Keratinocyte (primary cell): Measurements from ENCODE around the gene SLC46A3. TPM values are rescaled to one million over a fixed set of nuclear protein-coding genes. Genes with fewer than 3 reads are reported as not detected.
A peak's percentile ranks its signal among the peaks of the same experiment; 100 is the strongest.

Experiments
- DNase-seq: peaks from one replicate; pipeline ENCODE4 v3.0.0-alpha.2; 2011; ENCODE audit warnings: low read depth, missing footprints, low spot score
- FAIRE-seq: peaks from 2 replicates; lab custom pipeline; 2011; peaks lifted over from hg19 to GRCh38; lab: Jason Lieb, UNC
- H2AFZ ChIP-seq: 2 replicates; pipeline ENCODE4 v1.6.0; 2012; ENCODE audit warnings: low read length, control low read depth, inconsistent platforms; ENCODE audit not compliant: control insufficient read depth
- H3K27ac ChIP-seq: 2 replicates; pipeline ENCODE4 v1.5.1; 2011; ENCODE audit warnings: low read length; ENCODE audit not compliant: control insufficient read depth, insufficient read depth
- H3K27me3 ChIP-seq: 3 replicates; pipeline ENCODE4 v1.6.0; 2011; ENCODE audit warnings: low read length; ENCODE audit not compliant: control insufficient read depth, insufficient read depth; ENCODE audit errors: extremely low read depth
- H3K36me3 ChIP-seq, 2 experiments: 2 replicates in 1 of 2; 3 replicates in 1 of 2; pipeline ENCODE4 v1.5.1; 2011; ENCODE audit warnings: low read length in 2 of 2, mild to moderate bottlenecking in 1 of 2; ENCODE audit not compliant: control insufficient read depth in 2 of 2, insufficient read depth in 2 of 2; ENCODE audit errors: extremely low read depth in 1 of 2
- H3K4me1 ChIP-seq: 3 replicates; pipeline ENCODE4 v1.5.1; 2011; ENCODE audit warnings: low read length; ENCODE audit not compliant: control insufficient read depth, insufficient read depth; ENCODE audit errors: extremely low read depth
- H3K4me2 ChIP-seq: 3 replicates; pipeline ENCODE4 v1.6.0; 2011; ENCODE audit warnings: low read depth, low read length; ENCODE audit not compliant: control insufficient read depth, insufficient read depth; ENCODE audit errors: extremely low read depth
- H3K4me3 ChIP-seq, 3 experiments: fragments of 200-600 bp in 1 of 3; sonication (generic) in 1 of 3; 2 replicates in 2 of 3; 3 replicates in 1 of 3; pipeline ENCODE4 v1.5.1; 2011 to 2016; ENCODE audit warnings: low read length in 3 of 3, mild to moderate bottlenecking in 3 of 3, control low read depth in 2 of 3, inconsistent platforms in 1 of 3, low read depth in 1 of 3, mixed read lengths in 1 of 3, mixed run types in 1 of 3, moderate library complexity in 1 of 3; ENCODE audit not compliant: control insufficient read depth in 2 of 3, insufficient read depth in 2 of 3; ENCODE audit errors: extremely low read depth in 1 of 3
- H3K79me2 ChIP-seq: 2 replicates; pipeline ENCODE4 v1.6.0; 2012; ENCODE audit warnings: low read length; ENCODE audit not compliant: control insufficient read depth, insufficient read depth
- H3K9ac ChIP-seq: 3 replicates; pipeline ENCODE4 v1.6.0; 2011; ENCODE audit warnings: low read length; ENCODE audit not compliant: control insufficient read depth, insufficient read depth; ENCODE audit errors: extremely low read depth
- H3K9me1 ChIP-seq: 3 replicates; pipeline ENCODE4 v1.6.0; 2011; ENCODE audit warnings: low read length; ENCODE audit not compliant: control insufficient read depth, insufficient read depth; ENCODE audit errors: extremely low read depth
- H3K9me3 ChIP-seq: 2 replicates; pipeline ENCODE4 v1.5.1; 2012; ENCODE audit warnings: low read depth, low read length; ENCODE audit not compliant: control insufficient read depth
- H4K20me1 ChIP-seq: 3 replicates; pipeline ENCODE4 v1.6.0; 2011; ENCODE audit warnings: low read length; ENCODE audit not compliant: control insufficient read depth, insufficient read depth; ENCODE audit errors: extremely low read depth
- CTCF ChIP-seq, 3 experiments: IDR thresholded peaks in 1 of 3; conservative IDR thresholded peaks in 1 of 3; optimal IDR thresholded peaks in 1 of 3; 2 replicates in 2 of 3; 3 replicates in 1 of 3; pipeline versions ENCODE3 to v1.5.1; 2011; ENCODE audit warnings: low read length in 3 of 3, mild to moderate bottlenecking in 3 of 3, moderate library complexity in 2 of 3, control low read depth in 1 of 3, inconsistent platforms in 1 of 3; ENCODE audit not compliant: insufficient read depth in 2 of 3; ENCODE audit errors: extremely low read depth in 1 of 3
- EZH2 ChIP-seq: IDR thresholded peaks from one replicate; pipeline ENCODE4 v1.6.1; 2012; ENCODE audit warnings: inconsistent platforms, mild to moderate bottlenecking, low read length, moderate library complexity
- dilution Hi-C: fragments of 300-500 bp; cut with MboI; formaldehyde crosslinking; loops from one replicate; pipeline ENCODE4 v1.7.0; 2020; ENCODE audit warnings: low sequenced_read_pairs; ENCODE audit not compliant: extremely low pct_ligation_motif_present
- polyA minus RNA-seq, 3 experiments: library from RNA; depleted of rRNA, polyadenylated mRNA; stranded (reverse); fragments of >200 nt; gene quantifications; 1 replicate in 1 of 3; 2 replicates in 1 of 3; 3 replicates in 1 of 3; pipeline ENCODE4 v1.2.3, GENCODE V29; 2011
- polyA plus RNA-seq, 5 experiments: library from polyadenylated mRNA; depleted of rRNA in 3 of 5; stranded (reverse) in 3 of 5; stranded (forward) in 1 of 5; unstranded in 1 of 5; fragments of >200 nt; gene quantifications; 1 replicate in 1 of 5; 2 replicates in 3 of 5; 3 replicates in 1 of 5; pipeline versions ENCODE4 v1.2.1 to v1.2.3, GENCODE V29; 2011 to 2012; ENCODE audit warnings: missing spikeins in 2 of 5, low read depth in 1 of 5, low replicate concordance in 1 of 5

SLC46A3 gene, protein sequence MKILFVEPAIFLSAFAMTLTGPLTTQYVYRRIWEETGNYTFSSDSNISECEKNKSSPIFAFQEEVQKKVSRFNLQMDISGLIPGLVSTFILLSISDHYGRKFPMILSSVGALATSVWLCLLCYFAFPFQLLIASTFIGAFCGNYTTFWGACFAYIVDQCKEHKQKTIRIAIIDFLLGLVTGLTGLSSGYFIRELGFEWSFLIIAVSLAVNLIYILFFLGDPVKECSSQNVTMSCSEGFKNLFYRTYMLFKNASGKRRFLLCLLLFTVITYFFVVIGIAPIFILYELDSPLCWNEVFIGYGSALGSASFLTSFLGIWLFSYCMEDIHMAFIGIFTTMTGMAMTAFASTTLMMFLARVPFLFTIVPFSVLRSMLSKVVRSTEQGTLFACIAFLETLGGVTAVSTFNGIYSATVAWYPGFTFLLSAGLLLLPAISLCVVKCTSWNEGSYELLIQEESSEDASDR
- polyA plus RNA-seq (10.6 to 14.3 TPM (median 14.1 TPM) in 3 replicates), polyA minus RNA-seq (4.5 to 11.3 TPM (median 8.1 TPM) in 3 replicates)
- polyA plus RNA-seq (2011; ENCODE audit: low read depth) = 0.84 TPM
- 6.1 and 12.6 TPM in 2 replicates for polyA plus RNA-seq (2011; cell fraction: cytosol; rRNA removed)
- polyA plus RNA-seq (2011; cell fraction: nucleus; rRNA removed) = 28.5 and 40.0 TPM in 2 replicates
- polyA plus RNA-seq (2012; ENCODE audit: low replicate concordance) = 1.9 and 7.6 TPM in 2 replicates
- polyA minus RNA-seq (2011; cell fraction: cytosol; rRNA and poly(A)+ RNA removed) = 8.1 TPM
- 21.6 and 27.1 TPM in 2 replicates for polyA minus RNA-seq (2011; cell fraction: nucleus; rRNA and poly(A)+ RNA removed)

DNA sequence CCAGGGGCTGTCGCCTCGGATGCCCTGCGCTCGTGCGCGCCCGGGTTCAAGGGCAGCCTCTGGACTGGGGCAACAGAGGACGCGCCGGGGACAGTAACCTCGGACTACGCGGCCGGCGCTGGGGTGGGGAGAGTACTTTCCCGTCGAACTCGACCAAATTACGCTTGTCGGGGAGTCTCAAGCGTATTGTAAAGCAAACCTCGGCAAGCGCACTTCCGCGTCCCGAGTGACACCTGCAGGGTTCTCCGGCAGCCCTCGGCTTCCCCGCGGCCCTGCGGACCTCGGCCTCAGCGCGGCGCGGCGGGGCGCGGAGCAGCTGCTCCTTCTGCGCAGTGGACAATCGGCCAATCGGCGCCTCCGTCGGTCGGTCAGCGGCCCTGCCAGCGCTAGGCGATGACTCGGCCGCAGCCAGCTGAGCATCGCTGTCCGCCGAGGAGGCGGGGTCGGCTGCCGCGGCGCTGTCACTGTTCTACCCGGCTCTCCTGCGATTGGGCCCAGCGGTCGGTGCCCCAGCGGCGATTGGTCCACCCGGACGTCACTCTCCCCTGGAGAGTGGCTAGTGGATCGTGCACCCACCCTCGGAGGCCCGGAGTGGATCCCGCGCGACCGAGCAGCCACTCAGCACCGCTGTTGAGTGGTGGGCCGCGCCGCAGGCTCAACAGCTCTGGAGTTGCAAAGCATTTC is at the start of gene SLC46A3:
Gene SLC46A3, minus strand, starts transcription at position 428 of the 684 bp plus-strand sequence. CDS start 972 bp downstream, outside the sequence.
- H2AFZ ChIP-seq = peak within 1 kb of the TSS; percentile 92
- H3K9ac ChIP-seq = peak within 1 kb of the TSS; percentile 76

GRCh38 chr13:28763887-28764286 is 45.1 kb upstream of the SLC46A3 start:
- DNase-seq (no peak), FAIRE-seq (no peak)
- H3K9me3 ChIP-seq = peaks cover 1% of the 10 kb centered on the region
- no peak overlapping the region for H3K4me3 ChIP-seq
- H3K36me3 ChIP-seq = no peaks in the 10 kb centered on the region
- no peak overlapping the region for H3K27ac ChIP-seq
- H2AFZ ChIP-seq = no peak overlapping the region
- H3K9me1 ChIP-seq = no peaks in the 10 kb centered on the region
- dilution Hi-C loops = no loop called here
- H3K9ac ChIP-seq = no peak overlapping the region
- H4K20me1 ChIP-seq = no peaks in the 10 kb centered on the region
- no peaks in the 10 kb centered on the region for H3K27me3 ChIP-seq
- H3K4me2 ChIP-seq = no peak overlapping the region
- H3K4me1 ChIP-seq = no peaks in the 10 kb centered on the region
- TF ChIP-seq CTCF (optimal IDR thresholded peaks at IDR 0.05 in 1 of 3, IDR thresholded peaks at IDR 0.05 in 1 of 3, conservative IDR thresholded peaks at IDR 0.05 in 1 of 3; ENCODE audit: extremely low read depth in 1 of 3, insufficient read depth in 2 of 3, low read length in 3 of 3) (no peak), EZH2 (no peak)
- no peaks in the 10 kb centered on the region for H3K79me2 ChIP-seq

More for the DNA sequence above, at the start of gene SLC46A3:
- no peak for FAIRE-seq
- H3K4me2 ChIP-seq = peak within 1 kb of the TSS; percentile 90
- no peaks in the 10 kb centered on the region for H3K79me2 ChIP-seq
- H3K9me3 ChIP-seq = no peaks in the 10 kb centered on the region
- H3K4me3 ChIP-seq = peak within 1 kb of the TSS; percentile 70 to 81 (median 73)
- H3K36me3 ChIP-seq = peaks cover 0 to 5% of the 10 kb centered on the region in 2 experiments
- no peaks in the 10 kb centered on the region for H4K20me1 ChIP-seq
- TF ChIP-seq CTCF (optimal IDR thresholded peaks at IDR 0.05 in 1 of 3, IDR thresholded peaks at IDR 0.05 in 1 of 3, conservative IDR thresholded peaks at IDR 0.05 in 1 of 3; ENCODE audit: extremely low read depth in 1 of 3, insufficient read depth in 2 of 3, low read length in 3 of 3) (peak in 1 of 3 experiments; percentile 10), EZH2 (no peak)
- dilution Hi-C loops = no loop called here
- peak within 1 kb of the TSS; percentile 86 for H3K27ac ChIP-seq
- no peaks in the 10 kb centered on the region for H3K9me1 ChIP-seq
- peaks cover 35% of the 10 kb centered on the region for H3K4me1 ChIP-seq
- H3K27me3 ChIP-seq = no peaks in the 10 kb centered on the region
- DNase-seq = peak; percentile 55
